ENCODE data around the gene OVOL3.

OVOL3 gene

GRCh38 chr19:36136964-36137686 is 26.2 kb downstream of the OVOL3 start:
- no peak for DNase-seq

GRCh38 chr19:36139120-36139472 is 28.2 kb downstream of the OVOL3 start:
- DNase-seq, result no peak

DNA sequence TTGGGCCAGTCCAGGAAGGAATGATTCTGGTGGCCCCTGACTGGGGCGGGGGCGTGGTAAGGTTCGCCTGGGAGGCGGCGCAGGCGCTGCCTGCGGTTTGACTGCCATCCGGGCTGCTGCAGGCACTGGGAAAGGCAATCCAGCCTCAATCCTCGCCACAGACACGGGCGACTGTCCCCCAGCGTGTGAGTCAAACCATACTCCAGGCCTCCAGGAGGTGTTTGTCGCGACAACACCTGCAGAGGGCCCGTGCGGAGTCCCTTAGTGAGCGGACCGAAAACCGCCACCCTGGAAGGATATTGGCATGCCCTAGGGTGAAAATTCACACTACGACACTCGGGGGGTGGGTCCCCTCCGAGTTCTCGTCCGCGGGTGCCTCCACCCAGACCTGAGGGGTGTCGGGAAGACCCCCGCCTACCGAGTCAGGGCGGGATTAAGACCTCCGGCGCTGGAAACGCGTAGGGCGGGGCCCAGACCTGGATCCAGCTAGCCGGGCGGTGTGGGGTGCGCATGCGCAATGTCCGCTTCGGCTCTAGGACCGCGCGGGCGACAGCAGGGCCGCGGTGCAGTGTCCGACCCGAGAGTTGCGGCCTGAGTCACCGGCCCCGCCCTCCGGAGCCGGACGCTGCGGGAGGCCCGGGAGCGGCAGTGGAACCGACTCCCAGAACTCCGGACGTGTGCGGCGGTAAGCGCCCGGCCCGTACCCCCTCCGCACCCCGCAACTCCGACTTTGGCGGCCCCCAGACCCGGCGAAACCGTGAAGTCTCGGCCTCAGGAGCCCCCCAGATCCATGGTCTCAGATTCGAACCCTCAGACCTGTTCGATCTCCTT is 28.7 kb downstream of the OVOL3 start, which contains the start of gene CAPNS1:
CAPNS1 (plus strand) TSS at position 594 of the 831 bp plus-strand sequence. CDS start 946 bp downstream, outside the sequence.
- DNase-seq, result peak; percentile 100

GRCh38 chr19:36140304-36141038 is 29.5 kb downstream of the OVOL3 start:
- DNase-seq, result peak; percentile 91

GRCh38 chr19:36141039-36141927 is 30.3 kb downstream of the OVOL3 start:
- peak; percentile 94 for DNase-seq

GRCh38 chr19:36142046-36142445 is 31.1 kb downstream of the OVOL3 start:
- DNase-seq, result no peak

DNA sequence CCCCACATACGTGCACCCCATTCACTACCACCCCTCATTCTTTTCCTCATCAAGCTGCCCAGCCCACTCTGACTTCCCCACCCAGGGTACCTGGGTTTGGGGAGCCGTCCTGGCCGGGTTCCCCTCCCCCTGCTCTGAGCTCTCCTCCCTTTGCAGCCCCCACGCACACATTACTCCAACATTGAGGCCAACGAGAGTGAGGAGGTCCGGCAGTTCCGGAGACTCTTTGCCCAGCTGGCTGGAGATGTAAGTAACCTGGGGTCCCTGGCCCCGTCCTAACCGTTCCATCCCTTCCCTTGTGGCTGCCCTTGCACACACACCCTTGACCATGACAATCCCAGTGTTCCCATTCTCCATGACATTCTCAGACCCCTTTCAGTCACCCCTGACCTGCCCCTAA is 31.6 kb downstream of the OVOL3 start:
- no peak for DNase-seq

DNA sequence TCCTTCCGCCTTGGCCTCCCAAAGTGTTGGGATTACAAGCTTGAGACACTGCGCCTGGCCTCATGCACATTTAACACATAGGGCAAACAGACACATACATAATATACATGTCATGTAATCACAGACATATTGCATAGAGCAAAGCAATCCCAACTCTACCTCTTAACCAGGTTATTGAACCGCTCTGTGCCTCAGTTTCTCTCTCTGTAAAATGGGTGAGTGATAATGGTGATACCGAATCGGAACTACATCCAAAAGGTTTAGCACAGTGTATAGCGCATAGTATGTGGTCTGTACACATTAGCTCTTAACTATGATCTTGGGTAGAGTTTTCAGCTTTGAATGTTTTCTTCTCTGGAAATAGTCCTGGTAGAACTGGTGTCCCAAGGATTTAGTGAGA is 33.7 kb downstream of the OVOL3 start:
- no peak for DNase-seq

GRCh38 chr19:36149673-36150406 is 38.9 kb downstream of the OVOL3 start:
- no peak for DNase-seq

DNA sequence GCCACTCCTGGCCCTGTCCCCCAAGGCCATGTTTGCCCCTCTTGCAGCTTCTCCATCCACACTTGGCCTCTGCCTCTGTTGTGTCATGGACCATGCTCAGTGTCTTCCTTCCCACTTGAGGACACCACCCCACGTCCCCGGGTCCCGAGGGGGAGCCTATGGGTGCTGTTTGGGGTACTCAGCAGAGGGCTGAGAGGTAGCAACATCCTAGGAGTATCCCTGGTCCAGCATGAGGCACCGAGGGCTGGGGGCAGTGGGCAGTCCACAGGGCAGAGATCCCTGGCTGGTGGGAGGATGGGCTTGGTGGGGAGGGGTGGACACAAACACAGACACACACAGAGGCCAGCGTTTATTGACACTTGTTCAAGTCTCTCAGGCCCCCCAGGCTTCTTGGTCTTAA is 39.6 kb downstream of the OVOL3 start:
- no peak for DNase-seq

- DNase-seq, result no peak
Measured at GRCh38 chr19:36151144-36152018, 40.4 kb downstream of the OVOL3 start.

DNA sequence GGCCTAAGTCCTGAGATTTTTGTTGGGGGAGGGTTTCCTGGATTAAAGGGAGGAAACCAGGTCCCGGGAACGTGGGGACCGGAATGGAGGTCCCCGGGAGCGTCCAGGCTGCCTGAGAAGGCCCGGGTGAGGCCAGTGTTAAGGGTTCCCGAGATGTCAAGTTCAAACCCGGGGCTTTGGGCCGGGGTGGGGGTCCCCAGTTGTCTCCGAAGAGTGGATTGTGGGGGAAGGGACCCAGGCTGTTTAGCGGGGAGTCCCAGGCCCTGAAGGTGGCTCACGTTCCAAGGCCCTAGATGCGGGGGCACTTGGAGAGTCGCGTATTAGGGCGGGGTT is 41.0 kb downstream of the OVOL3 start:
- DNase-seq, result no peak

DNA sequence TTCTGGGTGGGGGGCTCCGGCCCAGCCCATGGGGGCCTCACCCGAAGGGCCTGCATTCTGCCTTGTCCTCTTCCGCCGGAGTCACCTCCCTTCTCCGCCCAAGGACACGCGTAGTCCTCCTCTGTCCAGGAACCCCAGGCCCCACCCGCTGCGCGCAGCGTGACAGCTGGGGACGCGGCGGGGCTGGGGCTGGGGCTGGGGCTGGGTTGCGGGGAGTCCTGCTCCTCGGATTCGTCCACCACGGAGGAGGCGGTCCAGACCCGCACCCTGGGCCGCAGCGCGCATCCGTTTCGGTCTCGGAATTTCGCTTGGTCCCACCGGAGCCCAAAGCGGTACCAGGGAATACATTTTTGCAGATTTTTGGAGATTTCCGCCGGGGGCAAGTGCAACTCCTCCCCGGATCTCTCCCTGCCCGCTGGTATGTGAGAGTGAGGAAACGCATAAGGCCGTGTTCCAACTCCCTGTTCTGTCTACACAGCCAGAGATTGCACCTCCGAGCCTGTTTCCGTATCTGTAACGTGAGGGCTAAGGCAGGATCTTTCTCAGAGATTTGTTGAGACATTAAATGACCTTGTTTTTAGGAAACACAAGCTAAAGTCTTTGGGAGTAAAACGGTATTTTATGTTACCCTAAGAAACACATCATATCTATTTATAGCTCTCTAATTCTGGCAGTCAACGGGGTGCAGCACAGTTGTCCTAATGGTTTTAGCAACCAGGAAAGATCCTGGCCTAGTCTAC is 41.6 kb downstream of the OVOL3 start, which contains the start of gene COX7A1:
COX7A1 (minus strand) TSS at position 96 of the 740 bp plus-strand sequence; CDS start at position 56, 40 bp downstream.
- no peak for DNase-seq

GRCh38 chr19:36153126-36153525 is 42.2 kb downstream of the OVOL3 start:
- no peak for DNase-seq

GRCh38 chr19:36160821-36161596 is 50.1 kb downstream of the OVOL3 start:
- no peak for DNase-seq
